CD4-positive, alpha-beta T cell (primary cell): ENCODE results near the gene ARMC10. TPM values are rescaled to one million over a fixed set of nuclear protein-coding genes. Genes with fewer than 3 reads are reported as not detected.

Experiments
- ATAC-seq: fragments of 200-7000 bp; cut with Tn5 transposase; one replicate; pipeline ENCODE4 v1.10.0; 2022; ENCODE audit warnings: mild to moderate bottlenecking; ENCODE audit not compliant: poor library complexity
- CTCF ChIA-PET: fragments of 350-600 bp; sonication (Branson Sonifier 250); formaldehyde crosslinking; loops from one replicate; lab custom pipeline; 2021; ENCODE audit warnings: antibody characterized with exemption, inconsistent platforms; lab: Charles Lee
- POLR2A ChIA-PET: fragments of 350-600 bp; sonication (Branson Sonifier 250); formaldehyde crosslinking; loops from one replicate; lab custom pipeline; 2021; ENCODE audit warnings: antibody characterized with exemption, inconsistent platforms; lab: Charles Lee
- DNase-seq, 14 experiments: peaks; one replicate each; pipeline ENCODE4 v3.0.0-alpha.2; 2013 to 2020; ENCODE audit warnings: mixed read lengths in 2 of 14
- H3K27ac ChIP-seq, 2 donors: one replicate each; pipeline versions ENCODE4 v1.5.1 to v1.7.0; 2013; ENCODE audit warnings: low read length in 2 of 2, low read depth in 1 of 2, mild to moderate bottlenecking in 1 of 2
- H3K27me3 ChIP-seq, 2 experiments: 1 replicate in 1 of 2; 2 replicates in 1 of 2; pipeline versions ENCODE4 v1.6.1 to v1.7.0; 2013; ENCODE audit warnings: low read length in 2 of 2, control low read depth in 1 of 2, mild to moderate bottlenecking in 1 of 2, moderate library complexity in 1 of 2; ENCODE audit not compliant: insufficient read depth in 2 of 2, control insufficient read depth in 1 of 2
- H3K36me3 ChIP-seq: one replicate; pipeline ENCODE4 v1.6.1; 2013; ENCODE audit warnings: low read length, control low read depth; ENCODE audit not compliant: insufficient read depth
- H3K4me1 ChIP-seq: one replicate; pipeline ENCODE4 v1.6.1; 2013; ENCODE audit warnings: low read length, control low read depth; ENCODE audit not compliant: insufficient read depth
- H3K4me3 ChIP-seq: one replicate; pipeline ENCODE4 v1.5.1; 2013; ENCODE audit warnings: mild to moderate bottlenecking, low read length, moderate library complexity
- H3K9me3 ChIP-seq, 2 experiments: 1 replicate in 1 of 2; 2 replicates in 1 of 2; pipeline versions ENCODE4 v1.6.1 to v1.7.0; 2013; ENCODE audit warnings: low read length in 2 of 2, mild to moderate bottlenecking in 2 of 2, control low read depth in 1 of 2, moderate library complexity in 1 of 2; ENCODE audit not compliant: control insufficient read depth in 1 of 2, insufficient read depth in 1 of 2
- H3K27ac Mint-ChIP-seq: one replicate; pipeline ENCODE4 v1.8.0; 2020; ENCODE audit warnings: mixed read lengths
- H3K27me3 Mint-ChIP-seq: one replicate; pipeline ENCODE4 v1.8.0; 2021; ENCODE audit warnings: mixed read lengths
- H3K36me3 Mint-ChIP-seq: one replicate; pipeline ENCODE4 v1.8.0; 2021; ENCODE audit warnings: low read depth, mixed read lengths
- H3K4me1 Mint-ChIP-seq: one replicate; pipeline ENCODE4 v1.8.0; 2021; ENCODE audit warnings: low read depth, mixed read lengths
- H3K4me3 Mint-ChIP-seq: one replicate; pipeline ENCODE4 v1.8.0; 2020; ENCODE audit warnings: mild to moderate bottlenecking, mixed read lengths
- H3K9me3 Mint-ChIP-seq: one replicate; pipeline ENCODE4 v1.8.0; 2020; ENCODE audit warnings: mixed read lengths
- CTCF ChIP-seq: fragments of 200-600 bp; IDR thresholded peaks from one replicate; pipeline ENCODE4 v1.8.0; 2022; ENCODE audit warnings: antibody characterized with exemption, mild to moderate bottlenecking
- intact Hi-C, 2 experiments: fragments of 100-400 bp; cut with DNase I in 1 of 2; cut with micrococcal nuclease in 1 of 2; formaldehyde crosslinking; loops; one replicate each; pipeline versions ENCODE4 v1.15.1 to v1.9.0; 2023 to 2025; cut with DNase I, micrococcal nuclease
- polyA plus RNA-seq, 2 donors: library from polyadenylated mRNA; unstranded; fragments of 120-200 nt; gene quantifications; one replicate each; pipeline ENCODE4 v1.2.1, GENCODE V29; 2013
- total RNA-seq, 174 experiments: library from RNA in 2 of 174; stranded (reverse) in 2 of 174; gene quantifications; one replicate each; pipeline ENCODE4 v1.2.3 and lab custom pipeline; 2021 to 2026

Gene ARMC10
- total RNA-seq (1 to 10 TPM; 6.0 to 6.9 TPM), total RNA-seq (lab: John Stamatoyannopoulos, UW) (16.6 to 86.8 (median 35.0) reads per million in 172 experiments)
- 25.5 TPM for polyA plus RNA-seq (2013, experiment 1 of 2)
- 24.4 TPM for polyA plus RNA-seq (2013, experiment 2 of 2)

GRCh38 chr7:103074519-103075336 is at the start of gene ARMC10, which contains the start of gene FBXL13:
ARMC10 (plus strand) TSS chr7:103075140; CDS start chr7:103075273, 133 bp downstream.
FBXL13 (minus strand) TSS chr7:103074796.
- H3K4me1 ChIP-seq: peaks cover 29% of the 10 kb centered on the region
- intact Hi-C loops: loop anchor here (2.0 to 10.0 kb wide), 7 partner anchors 74 to 1260 kb away; partner anchors contain the start of genes NAPEPLD (in 2 of the 2), CUX1 (in 1 of the 2), DNAJC2 (in 1 of the 2) and FAM185A (in 1 of the 2)
- no peaks in the 10 kb centered on the region for H3K27me3 ChIP-seq
- peak within 1 kb of the TSS; percentile 91 for H3K27ac Mint-ChIP-seq
- H3K4me3 ChIP-seq: peak within 1 kb of the TSS; percentile 92
- peaks cover 7% of the 10 kb centered on the region for H3K36me3 Mint-ChIP-seq
- no peaks in the 10 kb centered on the region for H3K9me3 ChIP-seq
- ChIA-PET POLR2A (interaction anchor here (0.7 to 2.7 kb wide), 14 partner anchors 9 to 711 kb away, joined by 3 to 20 read pairs (median 6); partner anchors contain the start of genes FAM185A, NAPEPLD and PSMC2), CTCF (interaction anchor here (0.6 to 2.6 kb wide), 8 partner anchors 9 to 205 kb away, joined by 3 to 11 read pairs (median 4); no protein-coding TSS in a partner anchor)
- peaks cover 35% of the 10 kb centered on the region for H3K4me1 Mint-ChIP-seq
- peak within 1 kb of the TSS; percentile 47 to 71 for H3K27ac ChIP-seq
- H3K36me3 ChIP-seq: peaks cover 2% of the 10 kb centered on the region
- peak; percentile 81 to 96 (median 88) for DNase-seq
- TF ChIP-seq CTCF: peak; percentile 16
- no peaks in the 10 kb centered on the region for H3K9me3 Mint-ChIP-seq
- no peaks in the 10 kb centered on the region for H3K27me3 Mint-ChIP-seq
- H3K4me3 Mint-ChIP-seq: peak within 1 kb of the TSS; percentile 99
- peak; percentile 80 for ATAC-seq

GRCh38 chr7:103025341-103025740 is 49.6 kb upstream of the ARMC10 start:
- no peak for ATAC-seq
- POLR2A ChIA-PET: no interaction called here
- CTCF ChIA-PET: no interaction called here

More at GRCh38 chr7:103025341-103025740, 49.6 kb upstream of the ARMC10 start:
- peaks cover 5% of the 10 kb centered on the region for H3K4me1 Mint-ChIP-seq
- no peak overlapping the region for H3K27ac Mint-ChIP-seq
- no peak overlapping the region for H3K4me3 Mint-ChIP-seq
- no peaks in the 10 kb centered on the region for H3K27me3 Mint-ChIP-seq
- H3K36me3 ChIP-seq: no peaks in the 10 kb centered on the region
- DNase-seq: peak in 1 of 14 experiments; percentile 4
- H3K4me3 ChIP-seq: no peak overlapping the region
- no peaks in the 10 kb centered on the region for H3K4me1 ChIP-seq
- H3K27me3 ChIP-seq: no peaks in the 10 kb centered on the region
- no peak overlapping the region for H3K27ac ChIP-seq
- peaks cover 0 to 6% of the 10 kb centered on the region in 2 experiments for H3K9me3 ChIP-seq
- H3K9me3 Mint-ChIP-seq: peaks cover 10% of the 10 kb centered on the region
- no peak for TF ChIP-seq CTCF
- peaks cover 6% of the 10 kb centered on the region for H3K36me3 Mint-ChIP-seq
- intact Hi-C loops: no loop called here
